GM18907 (cell line): Measurements from ENCODE around the gene NUTM2B.
"Not testable (repeated sequence)": the region's sequence is repeated elsewhere in the genome, so short reads cannot be mapped to it uniquely, and the experiment has no call there.

ENCODE experiments used
- ATAC-seq: cut with Tn5 transposase; IDR thresholded peaks from one replicate; pipeline ENCODE4 v1.9.1; 2021; ENCODE audit warnings: mild to moderate bottlenecking, moderate library complexity; ENCODE audit not compliant: unreplicated experiment

NUTM2B gene

DNA sequence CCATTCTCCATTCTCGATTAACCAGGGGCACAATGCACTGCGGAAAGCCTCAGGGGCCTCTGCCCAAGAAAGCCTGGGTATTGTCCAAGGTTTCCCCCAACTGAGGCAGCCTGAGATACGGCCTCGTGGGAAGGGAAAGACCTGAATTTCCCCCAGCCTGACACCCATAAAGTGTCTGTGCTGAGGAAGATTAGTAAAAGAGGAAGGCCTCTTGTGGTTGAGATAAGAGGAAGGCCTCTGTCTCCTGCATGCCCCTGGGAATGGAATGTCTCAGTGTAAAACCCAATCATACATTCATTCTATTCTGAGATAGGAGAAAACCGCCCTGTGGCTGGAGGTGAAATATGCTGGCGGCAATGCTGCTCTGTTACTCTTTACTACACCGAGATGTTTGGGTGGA, 41.8 kb downstream of the NUTM2B start:
- ATAC-seq, result not testable (repeated sequence)

GRCh38 chr10:79748510-79748909, 45.5 kb downstream of the NUTM2B start:
- not testable (repeated sequence) for ATAC-seq

DNA sequence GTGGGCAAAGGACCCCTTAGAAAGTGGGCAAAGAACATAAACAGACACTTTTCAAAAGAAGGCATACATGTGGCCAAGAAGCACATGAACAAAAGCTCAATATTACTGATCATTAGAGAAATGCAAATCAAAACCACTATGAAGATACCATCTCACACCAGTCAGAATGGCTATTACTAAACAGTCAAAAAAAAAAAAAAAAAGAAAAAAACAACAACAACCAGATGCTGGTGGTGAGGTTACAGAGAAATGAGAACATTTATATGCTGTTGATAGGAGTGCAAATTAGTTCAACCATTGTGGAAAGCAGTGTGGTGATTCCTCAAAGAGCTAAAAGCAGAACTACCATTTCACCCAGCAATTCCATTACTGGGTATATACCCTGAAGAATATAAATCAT, 50.6 kb downstream of the NUTM2B start:
- ATAC-seq, result peak; percentile 49

- ATAC-seq, result not testable (repeated sequence)
Observed at GRCh38 chr10:79758297-79758993, 55.4 kb downstream of the NUTM2B start.
